GM23338 (cell line): Measurements from ENCODE around the gene L1CAM. TPM values are rescaled to one million over a fixed set of nuclear protein-coding genes. Genes with fewer than 3 reads are reported as not detected.

Experiments used
- ATAC-seq: fragments of 200-7000 bp; cut with Tn5 transposase; 3 replicates; pipeline ENCODE4 v1.9.1; 2020
- DNase-seq: peaks from one replicate; pipeline ENCODE4 v3.0.0-alpha.2; 2015; ENCODE audit warnings: low spot score
- H2AFZ ChIP-seq: fragments of 200-600 bp; sonication (generic); 2 replicates; pipeline ENCODE4 v1.8.0; 2016; ENCODE audit warnings: antibody characterized with exemption, mild to moderate bottlenecking, moderate library complexity
- H3F3A ChIP-seq: fragments of 200-600 bp; sonication (generic); replicated peaks from 2 replicates; pipeline ENCODE4 v1.8.0; 2017; ENCODE audit warnings: antibody characterized with exemption, mixed run types, low read depth
- H3K27ac ChIP-seq: fragments of 200-600 bp; sonication (generic); 2 replicates; pipeline ENCODE4 v1.6.1; 2016; ENCODE audit warnings: low read depth
- H3K27me3 ChIP-seq: fragments of 200-600 bp; sonication (generic); 2 replicates; pipeline ENCODE4 v1.8.0; 2016; ENCODE audit warnings: mild to moderate bottlenecking, mixed run types, moderate library complexity; ENCODE audit not compliant: insufficient read depth
- H3K36me3 ChIP-seq: fragments of 200-600 bp; sonication (generic); 2 replicates; pipeline ENCODE4 v1.8.0; 2016; ENCODE audit warnings: mild to moderate bottlenecking; ENCODE audit not compliant: insufficient read depth
- H3K4me1 ChIP-seq: fragments of 200-600 bp; sonication (generic); 2 replicates; pipeline ENCODE4 v1.8.0; 2016; ENCODE audit warnings: mild to moderate bottlenecking, moderate library complexity; ENCODE audit not compliant: insufficient read depth
- H3K4me2 ChIP-seq: fragments of 200-600 bp; sonication (generic); 2 replicates; pipeline ENCODE4 v1.7.1; 2017; ENCODE audit warnings: mixed run types
- H3K4me3 ChIP-seq: fragments of 200-600 bp; sonication (generic); 2 replicates; pipeline ENCODE4 v1.6.1; 2016; ENCODE audit warnings: mixed run types
- H3K79me2 ChIP-seq: fragments of 200-600 bp; sonication (generic); replicated peaks from 2 replicates; pipeline ENCODE4 v1.8.0; 2017; ENCODE audit warnings: mild to moderate bottlenecking; ENCODE audit not compliant: insufficient read depth
- H3K9me2 ChIP-seq: fragments of 200-600 bp; sonication (generic); 2 replicates; pipeline ENCODE4 v1.8.0; 2017; ENCODE audit not compliant: insufficient read depth
- H4K20me1 ChIP-seq: fragments of 200-600 bp; sonication (generic); replicated peaks from 2 replicates; pipeline ENCODE4 v1.8.0; 2017; ENCODE audit warnings: mild to moderate bottlenecking; ENCODE audit not compliant: insufficient read depth
- H3K27ac Mint-ChIP-seq: 2 replicates; pipeline ENCODE4 v1.8.0; 2020; ENCODE audit warnings: inconsistent platforms, mild to moderate bottlenecking, moderate library complexity, mixed read lengths
- H3K27me3 Mint-ChIP-seq: 3 replicates; pipeline ENCODE4 v1.8.0; 2022; ENCODE audit warnings: low read depth, mild to moderate bottlenecking, moderate library complexity, mixed read lengths, inconsistent platforms; ENCODE audit not compliant: insufficient read depth, poor library complexity
- H3K36me3 Mint-ChIP-seq: 3 replicates; pipeline ENCODE4 v1.8.0; 2021; ENCODE audit warnings: low read depth, mild to moderate bottlenecking, inconsistent platforms, moderate library complexity, mixed read lengths
- H3K4me1 Mint-ChIP-seq: 3 replicates; pipeline ENCODE4 v1.8.0; 2020; ENCODE audit warnings: mild to moderate bottlenecking, inconsistent platforms, mixed read lengths
- H3K4me3 Mint-ChIP-seq: 3 replicates; pipeline ENCODE4 v1.8.0; 2021; ENCODE audit warnings: moderate library complexity, mild to moderate bottlenecking, inconsistent platforms, mixed read lengths
- H3K9me3 Mint-ChIP-seq: 3 replicates; pipeline ENCODE4 v1.8.0; 2020; ENCODE audit warnings: moderate library complexity, mild to moderate bottlenecking, inconsistent platforms, mixed read lengths
- CREB1 ChIP-seq: fragments of 250-450 bp; sonication (Bioruptor Pico); IDR thresholded peaks from 2 replicates; pipeline ENCODE4 v1.5.0; 2020; ENCODE audit warnings: low read depth, mild to moderate bottlenecking, moderate library complexity
- EZH2 ChIP-seq: fragments of 200-600 bp; sonication (generic); IDR thresholded peaks from one replicate; pipeline ENCODE4 v1.8.0; 2017; ENCODE audit warnings: antibody characterized with exemption, mild to moderate bottlenecking, low read depth; ENCODE audit not compliant: unreplicated experiment
- EZH2phosphoT487 ChIP-seq: fragments of 200-600 bp; sonication (generic); IDR thresholded peaks from one replicate; pipeline ENCODE4 v1.8.1; 2018; ENCODE audit warnings: antibody characterized with exemption; ENCODE audit not compliant: unreplicated experiment
- POLR2AphosphoS5 ChIP-seq: IDR thresholded peaks from 2 replicates; pipeline ENCODE4 v1.6.1; 2016; ENCODE audit warnings: antibody characterized with exemption, low read depth
- ZNF331 ChIP-seq: fragments of 250-450 bp; sonication (Bioruptor Pico); IDR thresholded peaks from 2 replicates; pipeline ENCODE4 v1.5.0; 2020; ENCODE audit warnings: low read depth, mild to moderate bottlenecking, moderate library complexity
- polyA plus RNA-seq: library from polyadenylated mRNA; unstranded; fragments of >200 nt; fragmentation: Nextera tagmentation; extraction: Ambion mirVana; gene quantifications from 2 replicates; pipeline ENCODE4 v1.2.1, GENCODE V29; 2016
- total RNA-seq: library from RNA; depleted of rRNA; stranded (reverse); fragments of >200 nt; shearing (Covaris generic); gene quantifications from 2 replicates; pipeline ENCODE4 v1.2.3, GENCODE V29; 2014
- TF ChIP-seq, protein P1 (sequence below): fragments of 250-450 bp; sonication (Bioruptor Pico); IDR thresholded peaks from 2 replicates; pipeline ENCODE4 v1.5.0; 2020; ENCODE audit warnings: mild to moderate bottlenecking, moderate library complexity
- TF ChIP-seq, protein P2 (sequence below), 2 experiments: fragments of 200-600 bp in 1 of 2; sonication (generic) in 1 of 2; conservative IDR thresholded peaks; 2 replicates each; pipeline versions ENCODE4 v1.5.1 to v1.6.1; 2016 to 2017; ENCODE audit warnings: antibody characterized with exemption in 2 of 2, low read depth in 2 of 2, mild to moderate bottlenecking in 2 of 2, moderate library complexity in 1 of 2

Gene L1CAM
- total and polyA plus RNA-seq, 2 experiments from 2014 or later: 7.4 to 29.2 TPM

DNA sequence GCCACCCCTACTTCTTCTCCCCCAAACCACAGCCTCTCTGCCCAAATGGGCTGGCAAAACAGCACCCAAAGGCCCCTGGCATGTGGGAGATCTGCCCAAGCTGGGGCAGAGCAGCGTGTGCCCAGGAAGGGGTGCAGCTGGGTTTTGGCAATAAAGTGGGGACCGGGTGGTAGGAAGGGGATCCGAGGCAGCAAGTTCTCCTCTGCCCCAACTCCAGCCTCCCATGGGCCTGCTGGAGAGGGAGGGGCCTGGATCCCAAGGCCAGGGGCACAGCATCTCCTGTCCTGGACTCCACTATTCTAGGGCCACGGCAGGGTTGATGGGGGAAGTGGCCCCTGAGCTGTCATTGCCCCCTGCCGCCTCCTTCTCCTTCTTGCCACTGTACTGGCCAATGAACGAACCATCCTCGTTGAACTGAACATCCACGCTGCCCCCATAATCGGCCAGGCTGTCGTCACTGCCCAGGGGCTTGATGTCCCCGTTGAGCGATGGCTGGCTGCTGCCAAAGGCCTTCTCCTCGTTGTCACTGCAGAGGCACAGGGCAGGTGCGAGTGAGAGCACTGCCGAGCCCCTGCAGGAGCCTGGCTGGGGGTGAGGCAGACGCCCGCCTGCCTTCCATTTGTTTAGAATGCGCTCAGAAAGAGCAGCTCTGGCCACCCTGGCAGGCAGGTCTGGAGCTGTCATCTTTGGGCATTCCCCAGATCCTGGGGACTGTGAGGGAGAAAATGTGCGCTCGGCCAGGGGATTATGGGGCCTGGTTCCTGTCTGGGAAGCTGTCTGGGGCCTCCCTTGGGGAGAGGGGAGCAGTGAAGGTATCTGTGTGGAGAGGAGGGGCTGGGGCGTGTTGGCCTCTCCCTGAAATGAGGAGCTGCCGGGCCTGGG, 23.4 kb downstream of the L1CAM start (continued):
- TF ChIP-seq, protein P1, sequence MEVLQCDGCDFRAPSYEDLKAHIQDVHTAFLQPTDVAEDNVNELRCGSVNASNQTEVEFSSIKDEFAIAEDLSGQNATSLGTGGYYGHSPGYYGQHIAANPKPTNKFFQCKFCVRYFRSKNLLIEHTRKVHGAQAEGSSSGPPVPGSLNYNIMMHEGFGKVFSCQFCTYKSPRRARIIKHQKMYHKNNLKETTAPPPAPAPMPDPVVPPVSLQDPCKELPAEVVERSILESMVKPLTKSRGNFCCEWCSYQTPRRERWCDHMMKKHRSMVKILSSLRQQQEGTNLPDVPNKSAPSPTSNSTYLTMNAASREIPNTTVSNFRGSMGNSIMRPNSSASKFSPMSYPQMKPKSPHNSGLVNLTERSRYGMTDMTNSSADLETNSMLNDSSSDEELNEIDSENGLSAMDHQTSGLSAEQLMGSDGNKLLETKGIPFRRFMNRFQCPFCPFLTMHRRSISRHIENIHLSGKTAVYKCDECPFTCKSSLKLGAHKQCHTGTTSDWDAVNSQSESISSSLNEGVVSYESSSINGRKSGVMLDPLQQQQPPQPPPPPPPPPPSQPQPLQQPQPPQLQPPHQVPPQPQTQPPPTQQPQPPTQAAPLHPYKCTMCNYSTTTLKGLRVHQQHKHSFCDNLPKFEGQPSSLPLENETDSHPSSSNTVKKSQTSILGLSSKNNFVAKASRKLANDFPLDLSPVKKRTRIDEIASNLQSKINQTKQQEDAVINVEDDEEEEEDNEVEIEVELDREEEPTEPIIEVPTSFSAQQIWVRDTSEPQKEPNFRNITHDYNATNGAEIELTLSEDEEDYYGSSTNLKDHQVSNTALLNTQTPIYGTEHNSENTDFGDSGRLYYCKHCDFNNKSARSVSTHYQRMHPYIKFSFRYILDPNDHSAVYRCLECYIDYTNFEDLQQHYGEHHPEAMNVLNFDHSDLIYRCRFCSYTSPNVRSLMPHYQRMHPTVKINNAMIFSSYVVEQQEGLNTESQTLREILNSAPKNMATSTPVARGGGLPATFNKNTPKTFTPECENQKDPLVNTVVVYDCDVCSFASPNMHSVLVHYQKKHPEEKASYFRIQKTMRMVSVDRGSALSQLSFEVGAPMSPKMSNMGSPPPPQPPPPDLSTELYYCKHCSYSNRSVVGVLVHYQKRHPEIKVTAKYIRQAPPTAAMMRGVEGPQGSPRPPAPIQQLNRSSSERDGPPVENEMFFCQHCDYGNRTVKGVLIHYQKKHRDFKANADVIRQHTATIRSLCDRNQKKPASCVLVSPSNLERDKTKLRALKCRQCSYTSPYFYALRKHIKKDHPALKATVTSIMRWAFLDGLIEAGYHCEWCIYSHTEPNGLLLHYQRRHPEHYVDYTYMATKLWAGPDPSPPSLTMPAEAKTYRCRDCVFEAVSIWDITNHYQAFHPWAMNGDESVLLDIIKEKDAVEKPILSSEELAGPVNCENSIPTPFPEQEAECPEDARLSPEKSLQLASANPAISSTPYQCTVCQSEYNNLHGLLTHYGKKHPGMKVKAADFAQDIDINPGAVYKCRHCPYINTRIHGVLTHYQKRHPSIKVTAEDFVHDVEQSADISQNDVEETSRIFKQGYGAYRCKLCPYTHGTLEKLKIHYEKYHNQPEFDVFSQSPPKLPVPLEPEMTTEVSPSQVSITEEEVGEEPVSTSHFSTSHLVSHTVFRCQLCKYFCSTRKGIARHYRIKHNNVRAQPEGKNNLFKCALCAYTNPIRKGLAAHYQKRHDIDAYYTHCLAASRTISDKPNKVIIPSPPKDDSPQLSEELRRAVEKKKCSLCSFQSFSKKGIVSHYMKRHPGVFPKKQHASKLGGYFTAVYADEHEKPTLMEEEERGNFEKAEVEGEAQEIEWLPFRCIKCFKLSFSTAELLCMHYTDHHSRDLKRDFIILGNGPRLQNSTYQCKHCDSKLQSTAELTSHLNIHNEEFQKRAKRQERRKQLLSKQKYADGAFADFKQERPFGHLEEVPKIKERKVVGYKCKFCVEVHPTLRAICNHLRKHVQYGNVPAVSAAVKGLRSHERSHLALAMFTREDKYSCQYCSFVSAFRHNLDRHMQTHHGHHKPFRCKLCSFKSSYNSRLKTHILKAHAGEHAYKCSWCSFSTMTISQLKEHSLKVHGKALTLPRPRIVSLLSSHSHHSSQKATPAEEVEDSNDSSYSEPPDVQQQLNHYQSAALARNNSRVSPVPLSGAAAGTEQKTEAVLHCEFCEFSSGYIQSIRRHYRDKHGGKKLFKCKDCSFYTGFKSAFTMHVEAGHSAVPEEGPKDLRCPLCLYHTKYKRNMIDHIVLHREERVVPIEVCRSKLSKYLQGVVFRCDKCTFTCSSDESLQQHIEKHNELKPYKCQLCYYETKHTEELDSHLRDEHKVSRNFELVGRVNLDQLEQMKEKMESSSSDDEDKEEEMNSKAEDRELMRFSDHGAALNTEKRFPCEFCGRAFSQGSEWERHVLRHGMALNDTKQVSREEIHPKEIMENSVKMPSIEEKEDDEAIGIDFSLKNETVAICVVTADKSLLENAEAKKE (CRISPR knock-in tag): no peak
- TF ChIP-seq EZH2phosphoT487 (no peak), CREB1 (CRISPR knock-in tag) (no peak), POLR2AphosphoS5 (no peak)

DNA sequence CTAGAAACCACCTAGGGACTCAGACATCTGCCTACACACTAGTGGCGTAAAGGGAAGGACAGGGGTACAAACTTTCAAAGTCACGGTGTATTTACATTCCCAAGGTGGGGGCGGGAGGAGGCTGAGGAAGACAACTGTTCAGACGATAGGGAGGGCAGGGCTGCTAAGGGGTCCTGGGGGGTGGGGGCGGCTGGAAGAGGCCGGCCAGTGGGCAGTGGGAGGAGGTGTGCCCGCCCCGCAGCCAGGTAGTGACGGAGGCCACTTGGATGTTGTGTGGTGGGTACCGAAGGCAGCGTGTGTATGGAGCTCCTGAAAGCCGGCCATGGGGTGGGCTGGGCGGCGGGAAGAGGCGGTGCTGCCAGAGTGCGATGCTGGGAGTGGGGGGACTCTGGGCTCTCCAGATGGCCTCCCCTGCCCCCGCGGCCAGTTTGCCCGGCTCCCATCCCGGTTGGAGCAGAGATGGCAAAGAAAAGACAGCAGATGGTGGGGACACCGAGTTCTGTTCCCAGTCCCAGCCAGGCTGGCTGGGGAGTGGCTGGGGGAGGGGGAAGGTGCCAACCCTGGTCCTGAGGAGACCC, 24.2 kb downstream of the L1CAM start:
- H3K27me3 Mint-ChIP-seq: peaks cover 8% of the 10 kb centered on the region
- H3K4me1 Mint-ChIP-seq: peaks cover 20% of the 10 kb centered on the region
- no peaks in the 10 kb centered on the region for H3K9me3 Mint-ChIP-seq
- ATAC-seq (no peak), DNase-seq (no peak)
- H3K27ac ChIP-seq: no peak overlapping the region
- no peak overlapping the region for H3K4me3 Mint-ChIP-seq
- H3K27ac Mint-ChIP-seq: no peak overlapping the region
- no peaks in the 10 kb centered on the region; the same call in 1 of the 2 replicates for H3K4me1 ChIP-seq
- no peaks in the 10 kb centered on the region for H3F3A ChIP-seq
- no peaks in the 10 kb centered on the region for H4K20me1 ChIP-seq
- peaks cover 10% of the 10 kb centered on the region for H3K36me3 Mint-ChIP-seq
- no peaks in the 10 kb centered on the region for H3K27me3 ChIP-seq
- no peaks in the 10 kb centered on the region for H3K36me3 ChIP-seq
- TF ChIP-seq EZH2 (no peak), CREB1 (CRISPR knock-in tag) (no peak), ZNF331 (CRISPR knock-in tag) (no peak)
- TF ChIP-seq, protein P2, sequence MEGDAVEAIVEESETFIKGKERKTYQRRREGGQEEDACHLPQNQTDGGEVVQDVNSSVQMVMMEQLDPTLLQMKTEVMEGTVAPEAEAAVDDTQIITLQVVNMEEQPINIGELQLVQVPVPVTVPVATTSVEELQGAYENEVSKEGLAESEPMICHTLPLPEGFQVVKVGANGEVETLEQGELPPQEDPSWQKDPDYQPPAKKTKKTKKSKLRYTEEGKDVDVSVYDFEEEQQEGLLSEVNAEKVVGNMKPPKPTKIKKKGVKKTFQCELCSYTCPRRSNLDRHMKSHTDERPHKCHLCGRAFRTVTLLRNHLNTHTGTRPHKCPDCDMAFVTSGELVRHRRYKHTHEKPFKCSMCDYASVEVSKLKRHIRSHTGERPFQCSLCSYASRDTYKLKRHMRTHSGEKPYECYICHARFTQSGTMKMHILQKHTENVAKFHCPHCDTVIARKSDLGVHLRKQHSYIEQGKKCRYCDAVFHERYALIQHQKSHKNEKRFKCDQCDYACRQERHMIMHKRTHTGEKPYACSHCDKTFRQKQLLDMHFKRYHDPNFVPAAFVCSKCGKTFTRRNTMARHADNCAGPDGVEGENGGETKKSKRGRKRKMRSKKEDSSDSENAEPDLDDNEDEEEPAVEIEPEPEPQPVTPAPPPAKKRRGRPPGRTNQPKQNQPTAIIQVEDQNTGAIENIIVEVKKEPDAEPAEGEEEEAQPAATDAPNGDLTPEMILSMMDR (conservative IDR thresholded peaks at IDR 0.05; ENCODE audit: low read depth in 2 of 2): no peak
- no peak overlapping the region for H3K4me3 ChIP-seq
- no peak overlapping the region for H2AFZ ChIP-seq
- H3K79me2 ChIP-seq: no peaks in the 10 kb centered on the region
- no peaks in the 10 kb centered on the region for H3K9me2 ChIP-seq
- H3K4me2 ChIP-seq: no peak overlapping the region
